ENCODE data around the gene PARD6G.

Gene PARD6G

DNA sequence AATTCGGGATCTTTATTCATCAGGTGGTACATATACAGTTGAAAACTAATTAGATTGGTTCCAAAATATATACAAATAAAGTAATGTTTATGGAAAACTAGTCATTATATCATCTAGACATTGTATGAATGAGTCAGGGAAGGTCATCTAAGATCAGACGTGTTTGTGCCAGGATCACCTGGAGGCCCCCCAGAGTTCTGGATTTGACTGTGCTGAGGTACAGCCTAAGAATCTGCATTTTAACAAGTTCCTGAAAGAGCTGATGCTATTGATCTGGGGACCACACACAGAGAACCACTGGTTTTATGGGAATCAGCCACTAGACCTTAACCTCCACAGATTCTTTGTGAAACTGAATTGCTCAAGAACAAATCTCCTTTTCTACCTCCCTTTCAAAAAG lies 43.2 kb downstream of the PARD6G start:
- no peak overlapping the region for H3K27ac ChIP-seq
- TF ChIP-seq, protein P1, sequence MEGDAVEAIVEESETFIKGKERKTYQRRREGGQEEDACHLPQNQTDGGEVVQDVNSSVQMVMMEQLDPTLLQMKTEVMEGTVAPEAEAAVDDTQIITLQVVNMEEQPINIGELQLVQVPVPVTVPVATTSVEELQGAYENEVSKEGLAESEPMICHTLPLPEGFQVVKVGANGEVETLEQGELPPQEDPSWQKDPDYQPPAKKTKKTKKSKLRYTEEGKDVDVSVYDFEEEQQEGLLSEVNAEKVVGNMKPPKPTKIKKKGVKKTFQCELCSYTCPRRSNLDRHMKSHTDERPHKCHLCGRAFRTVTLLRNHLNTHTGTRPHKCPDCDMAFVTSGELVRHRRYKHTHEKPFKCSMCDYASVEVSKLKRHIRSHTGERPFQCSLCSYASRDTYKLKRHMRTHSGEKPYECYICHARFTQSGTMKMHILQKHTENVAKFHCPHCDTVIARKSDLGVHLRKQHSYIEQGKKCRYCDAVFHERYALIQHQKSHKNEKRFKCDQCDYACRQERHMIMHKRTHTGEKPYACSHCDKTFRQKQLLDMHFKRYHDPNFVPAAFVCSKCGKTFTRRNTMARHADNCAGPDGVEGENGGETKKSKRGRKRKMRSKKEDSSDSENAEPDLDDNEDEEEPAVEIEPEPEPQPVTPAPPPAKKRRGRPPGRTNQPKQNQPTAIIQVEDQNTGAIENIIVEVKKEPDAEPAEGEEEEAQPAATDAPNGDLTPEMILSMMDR (conservative IDR thresholded peaks at IDR 0.05) = no peak
- TF ChIP-seq ZFX (IDR thresholded peaks at IDR 0.05) = no peak

DNA sequence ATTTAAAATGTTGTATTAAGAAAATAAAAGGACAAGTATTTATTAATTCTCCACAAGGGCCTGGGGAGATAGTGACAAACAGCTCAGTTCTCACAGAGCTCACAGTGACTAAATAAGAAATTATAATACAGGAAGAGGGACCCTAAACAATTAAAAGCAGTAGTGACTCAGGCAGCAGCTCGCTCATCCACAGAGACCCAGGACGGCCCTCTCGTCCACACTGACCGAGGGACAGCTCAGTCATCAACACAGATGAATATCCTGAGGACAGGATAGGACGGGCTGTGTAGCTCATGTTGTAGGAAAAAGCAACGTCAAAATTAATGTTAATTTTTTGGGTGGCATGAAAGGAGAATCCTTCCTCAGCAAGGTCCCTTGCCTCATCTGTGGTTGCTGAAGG lies 44.1 kb downstream of the PARD6G start:
- TF ChIP-seq ZFX (IDR thresholded peaks at IDR 0.05) = no peak
- TF ChIP-seq, protein P1 (conservative IDR thresholded peaks at IDR 0.05) = no peak

DNA sequence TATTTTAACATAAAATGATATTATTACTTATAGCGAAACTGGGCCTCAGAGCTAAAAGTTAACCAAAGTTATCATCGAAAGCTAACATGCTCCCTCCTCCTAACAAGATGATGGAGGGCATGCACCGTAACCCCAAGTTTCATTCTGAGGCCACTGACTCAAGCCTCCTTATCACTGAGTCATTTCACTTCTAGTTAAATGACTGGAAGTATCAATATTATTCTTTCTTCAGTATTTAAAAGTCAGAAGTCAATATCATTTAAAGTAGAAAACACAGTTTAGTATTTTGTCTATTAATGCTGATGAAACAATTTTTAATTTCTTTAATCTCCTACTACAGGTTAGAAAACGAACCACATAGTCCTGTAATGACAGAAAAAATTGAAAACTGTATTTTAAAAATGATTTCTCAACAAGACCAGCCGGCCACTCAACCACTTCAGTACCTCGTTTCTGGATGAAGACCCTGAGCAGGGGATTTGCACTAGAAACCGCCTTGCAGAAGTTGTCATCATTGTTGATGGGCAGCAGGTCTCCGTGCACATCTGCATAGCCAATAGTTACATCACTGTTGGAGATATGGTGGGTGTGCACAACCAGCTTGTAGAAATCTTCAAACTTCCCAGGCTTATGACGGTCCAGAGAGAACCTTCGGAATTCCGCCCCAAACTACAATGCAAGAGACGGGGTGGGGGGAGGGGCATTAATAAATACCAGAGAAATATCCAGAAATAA lies 44.9 kb downstream of the PARD6G start:
- H3K27ac ChIP-seq = no peak overlapping the region
- TF ChIP-seq, protein P1 (conservative IDR thresholded peaks at IDR 0.05) = no peak
- TF ChIP-seq ZFX (IDR thresholded peaks at IDR 0.05) = no peak

More for the DNA sequence above, 44.1 kb downstream of the PARD6G start:
- no peak overlapping the region for H3K27ac ChIP-seq

DNA sequence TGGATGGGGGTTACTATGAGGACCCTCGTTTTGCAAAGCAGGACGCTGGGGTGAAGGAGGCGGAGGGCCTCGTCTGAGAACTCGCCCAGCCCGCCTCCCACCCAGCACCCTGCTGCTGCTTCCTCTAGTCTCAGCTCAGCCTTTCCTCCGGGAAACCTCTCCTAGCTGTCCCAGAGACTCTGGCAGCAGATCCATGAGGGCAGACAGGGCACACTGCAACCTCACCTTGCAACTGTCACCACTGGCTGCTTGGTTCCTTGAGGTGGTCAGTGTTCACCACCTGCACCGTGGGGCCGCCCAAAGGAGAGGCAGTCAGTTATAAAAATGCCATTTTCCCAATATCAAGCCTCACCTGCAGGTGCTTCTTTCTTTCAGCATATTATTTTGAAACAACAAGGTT lies 45.6 kb downstream of the PARD6G start:
- TF ChIP-seq, protein P1 (conservative IDR thresholded peaks at IDR 0.05) = no peak
- TF ChIP-seq ZFX (IDR thresholded peaks at IDR 0.05) = no peak
- no peak overlapping the region for H3K27ac ChIP-seq

DNA sequence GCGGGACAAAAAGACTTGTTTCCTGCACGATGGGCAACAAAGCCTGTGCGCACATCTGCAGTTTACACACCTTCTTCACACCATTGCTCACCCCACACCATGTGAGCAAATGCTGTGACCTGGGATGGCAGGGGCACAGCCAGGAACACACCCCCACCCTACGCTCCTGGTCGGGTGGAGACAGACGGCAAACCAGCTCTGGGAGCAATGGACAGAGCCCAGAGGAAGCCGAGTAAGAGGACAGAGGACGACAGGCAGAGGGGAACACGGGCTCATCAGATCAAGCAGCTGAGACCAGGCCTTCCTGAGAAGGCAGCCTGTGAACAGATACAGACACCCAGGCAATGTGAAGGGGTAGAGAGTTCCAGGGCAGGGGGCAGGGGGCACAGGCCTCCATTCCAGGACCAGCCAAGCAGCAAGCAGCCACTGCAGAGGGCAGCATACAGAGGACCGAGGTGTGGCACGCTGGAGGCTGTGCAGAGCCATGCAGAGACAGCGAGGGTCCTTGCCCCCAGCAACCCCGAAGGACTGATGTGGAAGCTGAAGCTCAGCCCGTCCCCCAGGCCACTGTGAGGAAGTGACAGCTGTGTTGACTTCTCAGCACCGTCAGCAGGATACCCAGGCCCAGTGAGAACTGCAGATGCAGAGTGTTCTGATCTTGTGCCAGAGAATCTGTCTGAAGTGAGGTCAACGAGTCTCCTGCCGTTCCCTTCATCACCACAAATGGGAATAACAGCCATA lies 46.2 kb downstream of the PARD6G start:
- TF ChIP-seq, protein P1 (conservative IDR thresholded peaks at IDR 0.05) = no peak
- no peak for TF ChIP-seq ZFX (IDR thresholded peaks at IDR 0.05)
- no peak overlapping the region for H3K27ac ChIP-seq

DNA sequence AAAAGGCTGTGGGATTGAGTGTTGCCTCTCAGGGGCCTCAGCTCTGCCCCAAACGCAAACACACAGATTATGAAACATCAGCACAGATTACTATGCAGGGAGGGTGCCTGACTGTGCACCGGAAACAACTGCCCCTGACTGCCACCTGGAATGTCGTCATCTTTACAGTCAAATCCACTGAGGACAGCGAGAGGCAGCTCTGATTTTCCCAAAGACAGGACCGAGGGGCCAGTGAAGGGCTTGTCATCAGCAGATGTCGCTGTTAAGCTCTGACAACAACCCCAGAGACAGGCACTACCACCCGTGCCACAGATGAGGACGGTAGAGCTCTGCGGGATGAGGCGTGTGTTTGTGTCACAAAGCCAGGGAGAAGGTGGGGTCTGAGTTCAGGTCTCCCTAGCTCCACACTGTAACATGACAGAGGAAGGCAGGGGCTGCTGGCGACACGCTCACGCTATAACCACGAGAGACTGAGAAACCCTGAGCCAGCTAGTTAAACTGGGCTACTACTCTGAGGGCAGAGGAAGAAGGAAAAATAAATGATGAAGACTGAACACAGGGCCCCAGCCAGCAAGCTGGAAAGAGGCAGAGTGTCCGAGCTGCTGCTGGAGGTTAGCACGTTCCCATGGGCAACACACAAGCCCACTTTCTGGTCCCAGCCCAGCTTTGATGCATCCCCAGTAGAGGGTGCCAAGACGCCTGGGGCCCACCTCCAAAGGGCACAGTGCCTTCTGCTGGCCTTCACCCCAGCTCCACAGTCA lies 47.0 kb downstream of the PARD6G start:
- no peak for TF ChIP-seq ZFX (IDR thresholded peaks at IDR 0.05)
- TF ChIP-seq, protein P1 (conservative IDR thresholded peaks at IDR 0.05) = peak; percentile 27
- no peak overlapping the region for H3K27ac ChIP-seq
